ENCODE results near the gene NPTX1. TPM values are rescaled to one million over a fixed set of nuclear protein-coding genes. Genes with fewer than 3 reads are reported as not detected.

NPTX1 gene
- total and polyA plus RNA-seq, 2 of the 13 experiments (the other 11 are each of a cell fraction or from before 2014, with no cell fraction given) = 0.01 TPM; not detected in 1

- 0 out of 2 replicates have a peak, but pooled peaks have one; percentile 39 for TF ChIP-seq ZBTB7A (CRISPR knock-in tag; IDR thresholded peaks at IDR 0.05)
- TF ChIP-seq ZNF761 (CRISPR knock-in tag; conservative IDR thresholded peaks at IDR 0.05) = no peak; the same call in 1 of the 2 replicates
- TF ChIP-seq MXI1 (IDR thresholded peaks at IDR 0.05; ENCODE audit: borderline replicate concordance, low read depth, low read length) = no peak
- TF ChIP-seq DNMT3B (CRISPR knock-in tag; conservative IDR thresholded peaks at IDR 0.05) = peak; percentile 91; the same call in 1 of the 2 replicates
- peak; percentile 71; the same call in 1 of the 2 replicates for TF ChIP-seq MAF1 (CRISPR knock-in tag; IDR thresholded peaks at IDR 0.05; ENCODE audit: borderline replicate concordance)
- TF ChIP-seq ZNF350 (CRISPR knock-in tag; IDR thresholded peaks at IDR 0.05; ENCODE audit: borderline replicate concordance, low read depth) = peak; percentile 38; the same call in 1 of the 2 replicates
- TF ChIP-seq GABPA (IDR thresholded peaks at IDR 0.05; ENCODE audit: low read depth, low read length) = peak; percentile 49
- TF ChIP-seq GABPA (CRISPR knock-in tag; IDR thresholded peaks at IDR 0.05; ENCODE audit: low read depth) = peak; percentile 69
- peak; percentile 74; the same call in 1 of the 2 replicates for TF ChIP-seq ZGPAT (CRISPR knock-in tag; IDR thresholded peaks at IDR 0.05)
- TF ChIP-seq, protein P1, sequence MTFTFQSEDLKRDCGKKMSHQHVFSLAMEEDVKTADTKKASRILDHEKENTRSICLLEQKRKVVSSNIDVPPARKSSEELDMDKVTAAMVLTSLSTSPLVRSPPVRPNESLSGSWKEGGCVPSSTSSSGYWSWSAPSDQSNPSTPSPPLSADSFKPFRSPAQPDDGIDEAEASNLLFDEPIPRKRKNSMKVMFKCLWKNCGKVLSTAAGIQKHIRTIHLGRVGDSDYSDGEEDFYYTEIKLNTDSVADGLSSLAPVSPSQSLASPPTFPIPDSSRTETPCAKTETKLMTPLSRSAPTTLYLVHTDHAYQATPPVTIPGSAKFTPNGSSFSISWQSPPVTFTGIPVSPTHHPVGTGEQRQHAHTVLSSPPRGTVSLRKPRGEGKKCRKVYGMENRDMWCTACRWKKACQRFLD (CRISPR knock-in tag; IDR thresholded peaks at IDR 0.05; ENCODE audit: borderline replicate concordance) = peak; percentile 74; the same call in 1 of the 2 replicates
- no peak for TF ChIP-seq ZNF253 (CRISPR knock-in tag; IDR thresholded peaks at IDR 0.05; ENCODE audit: borderline replicate concordance)
- no peak for TF ChIP-seq ZSCAN5A (CRISPR knock-in tag; IDR thresholded peaks at IDR 0.05; ENCODE audit: borderline replicate concordance)
- TF ChIP-seq ZNF460 (CRISPR knock-in tag; IDR thresholded peaks at IDR 0.05; ENCODE audit: borderline replicate concordance) = no peak
- TF ChIP-seq TEAD2 (CRISPR knock-in tag; IDR thresholded peaks at IDR 0.05) = peak; percentile 86; the same call in 1 of the 2 replicates
- TF ChIP-seq ZNF101 (CRISPR knock-in tag; IDR thresholded peaks at IDR 0.05; ENCODE audit: borderline replicate concordance, low read depth) = no peak
- no peak for TF ChIP-seq ARID2 (CRISPR knock-in tag; IDR thresholded peaks at IDR 0.05; ENCODE audit: borderline replicate concordance)
- TF ChIP-seq NKX3-1 (CRISPR knock-in tag; IDR thresholded peaks at IDR 0.05) = peak; percentile 99
- peak; percentile 84; the same call in 1 of the 2 replicates for TF ChIP-seq SIX4 (CRISPR knock-in tag; IDR thresholded peaks at IDR 0.05)
- TF ChIP-seq ZSCAN29 (CRISPR knock-in tag; conservative IDR thresholded peaks at IDR 0.05) = no peak
- TF ChIP-seq TRIM22 (IDR thresholded peaks at IDR 0.05) = no peak
- TF ChIP-seq ZNF234 (CRISPR knock-in tag; conservative IDR thresholded peaks at IDR 0.05) = no peak
- TF ChIP-seq ZNF263 (CRISPR knock-in tag; IDR thresholded peaks at IDR 0.05) = peak; percentile 77
- 0 out of 2 replicates have a peak, but pooled peaks have one; percentile 78 for TF ChIP-seq ZNF782 (CRISPR knock-in tag; IDR thresholded peaks at IDR 0.05; ENCODE audit: borderline replicate concordance)
Observed at GRCh38 chr17:80441133-80441578, 35.3 kb downstream of the NPTX1 start (continued).
